ENCODE measurements around the gene TUT7. TPM values are rescaled to one million over a fixed set of nuclear protein-coding genes. Genes with fewer than 3 reads are reported as not detected.

TUT7 gene
- total RNA-seq: 92.5 and 121 TPM in 2 replicates

GRCh38 chr9:86354011-86354817, at the start of gene TUT7:
TSS of gene TUT7 (minus strand) at chr9:86354410. CDS start at chr9:86353199, 1,211 bp downstream.

DNA sequence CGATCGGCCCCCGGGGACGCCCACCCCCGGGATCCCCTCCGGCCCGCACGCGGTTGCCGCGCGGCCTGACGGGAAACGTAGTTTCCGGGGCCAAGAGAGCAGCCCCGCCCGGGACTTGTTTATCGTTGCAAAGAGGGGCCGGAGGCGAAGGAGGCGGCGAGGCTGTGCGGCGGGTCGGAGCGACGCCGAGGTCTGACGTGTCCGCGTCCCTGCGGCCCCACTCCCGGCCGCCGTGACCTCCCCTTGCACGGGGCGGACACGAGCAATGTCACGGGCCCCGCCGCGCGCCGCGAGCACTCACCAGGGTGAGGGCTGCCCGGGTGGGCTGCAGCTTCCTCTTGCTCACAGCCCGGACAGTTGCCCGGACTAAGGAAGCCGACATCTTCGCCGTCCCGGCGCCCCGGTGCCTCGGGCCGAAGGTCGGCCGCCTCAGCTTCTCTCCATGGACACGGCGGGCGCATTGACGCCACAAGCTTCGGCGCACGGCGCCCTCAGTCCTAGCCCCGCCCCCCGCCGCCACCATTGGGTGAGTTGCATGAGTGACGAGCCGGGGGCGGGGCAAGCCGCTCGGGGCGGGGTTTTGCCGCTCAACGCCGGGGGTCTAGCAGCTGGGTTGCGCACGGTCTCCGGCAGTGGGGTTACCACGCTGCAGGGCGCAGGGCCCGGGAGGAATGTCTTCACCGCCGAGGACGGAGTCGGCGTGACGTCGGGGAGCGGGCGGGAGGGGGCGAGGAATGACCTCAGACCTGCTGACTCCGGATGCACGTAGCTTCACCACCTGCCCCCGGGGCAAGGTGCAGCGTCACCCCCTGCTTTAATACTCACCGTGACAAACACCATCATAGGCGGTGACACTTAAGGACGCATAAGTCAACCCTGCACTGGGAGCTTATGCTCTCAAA, 71.9 kb downstream of the TUT7 start, which contains the start of gene ISCA1:
Gene ISCA1, minus strand, starts transcription at position 462 of the 902 bp plus-strand sequence. Its CDS starts 80 bp downstream, at position 382.

GRCh38 chr9:86259557-86259956, 94.7 kb downstream of the TUT7 start, which contains the start of gene C9orf153:
TSS of gene C9orf153 (minus strand) at chr9:86259657. CDS start at chr9:86229603, 30,054 bp downstream.

Small RNA genes within 50 kb of the gene (small RNA-seq; reads per million reads assigned to genes)
- gene RN7SKP264: not detected

Other genes starting within 250 kb of the TUT7 start
- 0.20 and 0.37 TPM in 2 replicates for gene C9orf153, start 94.8 kb downstream of the TUT7 start, total RNA-seq
- 20.3 and 22.8 TPM in 2 replicates for gene ISCA1, start 71.9 kb downstream of the TUT7 start, total RNA-seq

Measured in subcutaneous preadipocyte (primary cell).